Stomach (tissue), 9 donors: ENCODE data around the gene TRIM60. TPM values are rescaled to one million over a fixed set of nuclear protein-coding genes. Genes with fewer than 3 reads are reported as not detected.

Experiments
- DNase-seq, 2 donors: peaks; one replicate each; pipeline versions ENCODE4 v3.0.0 to v3.0.0-alpha.2; 2013 to 2019
- H3K27ac ChIP-seq, 5 donors: fragments of 200-600 bp in 4 of 5; sonication (generic) in 4 of 5; one replicate each; pipeline ENCODE4 v1.5.1; 2013 to 2019; ENCODE audit warnings: mild to moderate bottlenecking in 1 of 5, moderate library complexity in 1 of 5
- H3K27me3 ChIP-seq, 3 donors: fragments of 200-600 bp; sonication (generic); one replicate each; pipeline ENCODE4 v1.5.1; 2017 to 2019; ENCODE audit warnings: mixed run types in 1 of 3
- H3K36me3 ChIP-seq, 4 donors: fragments of 200-600 bp; sonication (generic); 1 replicate in 3 of 4; 2 replicates in 1 of 4; pipeline ENCODE4 v1.5.1; 2016 to 2019
- H3K4me1 ChIP-seq, 4 donors: fragments of 200-600 bp; sonication (generic); one replicate each; pipeline ENCODE4 v1.5.1; 2016 to 2019
- H3K4me3 ChIP-seq, 4 donors: fragments of 200-600 bp; sonication (generic) in 3 of 4; one replicate each; pipeline ENCODE4 v1.5.1; 2016 to 2019; ENCODE audit warnings: mild to moderate bottlenecking in 1 of 4
- H3K9me3 ChIP-seq, 4 donors: fragments of 200-600 bp; sonication (generic); one replicate each; pipeline ENCODE4 v1.5.1; 2016 to 2019
- EP300 ChIP-seq: sonication (generic); formaldehyde crosslinking; IDR thresholded peaks from one replicate; pipeline ENCODE4 v1.6.1; 2017; ENCODE audit warnings: antibody characterized with exemption
- POLR2A ChIP-seq, 4 donors: fragments of 450-650 bp; IDR thresholded peaks; one replicate each; pipeline ENCODE4 v1.6.1; 2016; ENCODE audit warnings: antibody characterized with exemption in 4 of 4, control low read depth in 2 of 4, mild to moderate bottlenecking in 1 of 4, moderate library complexity in 1 of 4
- POLR2AphosphoS5 ChIP-seq, 3 donors: sonication (generic); formaldehyde crosslinking; IDR thresholded peaks; one replicate each; pipeline ENCODE4 v1.6.1; 2016; ENCODE audit warnings: antibody characterized with exemption in 3 of 3
- WGBS, 5 donors: extraction: QIAGEN DNeasy Blood & Tissue Kit in 3 of 5; methylation state at CpG; one replicate each; pipeline versions ENCODE4 v1.1.5 to v1.1.7; 2013 to 2018; 5-methylcytosine and 5-hydroxymethylcytosine counted together
- intact Hi-C: fragments of 100-400 bp; cut with DNase I; formaldehyde crosslinking; loops from one replicate; pipeline ENCODE4 v1.15.1; 2023; ENCODE audit warnings: low total_unique reads
- polyA plus RNA-seq, 3 donors: library from polyadenylated mRNA; stranded (reverse); fragments of 200-250 nt; gene quantifications; one replicate each; pipeline ENCODE4 v1.2.3, GENCODE V29; 2013
- total RNA-seq, 5 donors: library from RNA; depleted of rRNA; stranded (reverse); fragments of >200 nt; gene quantifications; one replicate each; pipeline versions ENCODE4 v1.1.0 to v1.2.3, GENCODE V29; 2014 to 2016
- TF ChIP-seq, protein P1 (sequence below), 7 experiments: fragments of 450-650 bp in 4 of 7; fragments of 200-600 bp in 3 of 7; sonication (generic) in 3 of 7; IDR thresholded peaks; one replicate each; pipeline ENCODE4 v1.5.1; 2016 to 2019; ENCODE audit warnings: antibody characterized with exemption in 7 of 7, control low read depth in 2 of 7, mild to moderate bottlenecking in 1 of 7
- donor health status: healthy with polysubstance abuse.
- donor health status: Bipolar disorder and iron deficiency.
- donor health status: healthy.

The TRIM60 gene
- total and polyA plus RNA-seq, 8 donors, result not detected

- Histone ChIP-seq H3K36me3 (no peaks in the 10 kb centered on the region), H3K27ac (no peak overlapping the region), H3K27me3 (peaks cover 0 to 5% (median 0%) of the 10 kb centered on the region in 3 donors), H3K4me3 (no peak overlapping the region), H3K4me1 (no peaks in the 10 kb centered on the region), H3K9me3 (no peaks in the 10 kb centered on the region)
- intact Hi-C loops, result no loop called here
- TF ChIP-seq POLR2A (IDR thresholded peaks at IDR 0.05) (no peak), EP300 (no peak), POLR2AphosphoS5 (IDR thresholded peaks at IDR 0.05) (no peak)
- TF ChIP-seq, protein P1, sequence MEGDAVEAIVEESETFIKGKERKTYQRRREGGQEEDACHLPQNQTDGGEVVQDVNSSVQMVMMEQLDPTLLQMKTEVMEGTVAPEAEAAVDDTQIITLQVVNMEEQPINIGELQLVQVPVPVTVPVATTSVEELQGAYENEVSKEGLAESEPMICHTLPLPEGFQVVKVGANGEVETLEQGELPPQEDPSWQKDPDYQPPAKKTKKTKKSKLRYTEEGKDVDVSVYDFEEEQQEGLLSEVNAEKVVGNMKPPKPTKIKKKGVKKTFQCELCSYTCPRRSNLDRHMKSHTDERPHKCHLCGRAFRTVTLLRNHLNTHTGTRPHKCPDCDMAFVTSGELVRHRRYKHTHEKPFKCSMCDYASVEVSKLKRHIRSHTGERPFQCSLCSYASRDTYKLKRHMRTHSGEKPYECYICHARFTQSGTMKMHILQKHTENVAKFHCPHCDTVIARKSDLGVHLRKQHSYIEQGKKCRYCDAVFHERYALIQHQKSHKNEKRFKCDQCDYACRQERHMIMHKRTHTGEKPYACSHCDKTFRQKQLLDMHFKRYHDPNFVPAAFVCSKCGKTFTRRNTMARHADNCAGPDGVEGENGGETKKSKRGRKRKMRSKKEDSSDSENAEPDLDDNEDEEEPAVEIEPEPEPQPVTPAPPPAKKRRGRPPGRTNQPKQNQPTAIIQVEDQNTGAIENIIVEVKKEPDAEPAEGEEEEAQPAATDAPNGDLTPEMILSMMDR (IDR thresholded peaks at IDR 0.05), result no peak
- no peak for DNase-seq
- 87 to 93% (median 89%) methylated on average over 8 to 9 of the region's 9 CpGs for WGBS, 5 donors
These were observed 23.8 kb downstream of the TRIM60 start for GRCh38 chr4:165055601-165056000.

- TF ChIP-seq POLR2AphosphoS5 (IDR thresholded peaks at IDR 0.05), result no peak
- no peak for TF ChIP-seq POLR2A (IDR thresholded peaks at IDR 0.05)
- TF ChIP-seq, protein P1 (IDR thresholded peaks at IDR 0.05), result no peak
- no peak for TF ChIP-seq EP300
- WGBS, 5 donors, result 37 to 88% (median 76%) methylated on average over 2 of the region's 2 CpGs
- no peak for DNase-seq
- Histone ChIP-seq H3K4me1 (no peaks in the 10 kb centered on the region), H3K27me3 (no peaks in the 10 kb centered on the region), H3K36me3 (no peaks in the 10 kb centered on the region), H3K27ac (no peak overlapping the region), H3K9me3 (no peaks in the 10 kb centered on the region), H3K4me3 (no peak overlapping the region)
- intact Hi-C loops, result no loop called here
These were observed 26.9 kb downstream of the TRIM60 start for GRCh38 chr4:165058666-165059065.

DNA sequence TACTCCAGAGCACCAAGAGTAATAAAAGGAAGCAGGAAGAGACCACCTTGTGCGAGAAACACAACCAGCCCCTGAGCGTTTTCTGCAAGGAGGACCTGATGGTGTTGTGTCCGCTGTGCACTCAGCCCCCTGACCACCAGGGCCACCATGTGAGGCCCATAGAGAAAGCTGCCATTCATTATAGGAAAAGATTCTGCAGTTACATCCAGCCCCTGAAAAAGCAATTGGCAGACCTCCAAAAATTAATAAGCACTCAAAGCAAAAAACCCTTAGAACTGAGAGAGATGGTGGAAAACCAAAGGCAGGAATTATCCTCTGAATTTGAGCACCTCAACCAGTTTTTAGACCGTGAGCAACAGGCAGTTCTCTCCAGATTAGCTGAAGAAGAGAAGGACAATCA lies 27.6 kb downstream of the TRIM60 start:
- H3K4me1 ChIP-seq, result no peaks in the 10 kb centered on the region
- no peak for TF ChIP-seq POLR2AphosphoS5 (IDR thresholded peaks at IDR 0.05)
- TF ChIP-seq EP300, result no peak
- TF ChIP-seq, protein P1 (IDR thresholded peaks at IDR 0.05), result no peak
- no peak for TF ChIP-seq POLR2A (IDR thresholded peaks at IDR 0.05)
- H3K9me3 ChIP-seq, result no peaks in the 10 kb centered on the region
- intact Hi-C loops, result no loop called here
- H3K4me3 ChIP-seq, result no peak overlapping the region
- 65 to 84% (median 80%) methylated on average over 4 of the region's 4 CpGs for WGBS, 5 donors
- no peaks in the 10 kb centered on the region for H3K27me3 ChIP-seq
- no peaks in the 10 kb centered on the region for H3K36me3 ChIP-seq
- no peak overlapping the region for H3K27ac ChIP-seq
- peak in 1 of 2 donors; percentile 20 for DNase-seq

GRCh38 chr4:165060938-165061337 lies 29.1 kb downstream of the TRIM60 start:
- intact Hi-C loops, result no loop called here

More at GRCh38 chr4:165060938-165061337, 29.1 kb downstream of the TRIM60 start:
- Histone ChIP-seq H3K36me3 (no peaks in the 10 kb centered on the region), H3K9me3 (no peaks in the 10 kb centered on the region), H3K4me3 (no peak overlapping the region), H3K4me1 (no peaks in the 10 kb centered on the region), H3K27ac (no peak overlapping the region), H3K27me3 (no peaks in the 10 kb centered on the region)
- DNase-seq, result no peak
- no peak for TF ChIP-seq POLR2AphosphoS5 (IDR thresholded peaks at IDR 0.05)
- TF ChIP-seq, protein P1 (IDR thresholded peaks at IDR 0.05), result no peak
- no peak for TF ChIP-seq EP300
- TF ChIP-seq POLR2A (IDR thresholded peaks at IDR 0.05), result no peak
- 37 to 49% (median 41%) methylated on average over 1 of the region's 1 CpG for WGBS, 5 donors
